ENCODE results near the gene CCRL2.

The CCRL2 gene, protein sequence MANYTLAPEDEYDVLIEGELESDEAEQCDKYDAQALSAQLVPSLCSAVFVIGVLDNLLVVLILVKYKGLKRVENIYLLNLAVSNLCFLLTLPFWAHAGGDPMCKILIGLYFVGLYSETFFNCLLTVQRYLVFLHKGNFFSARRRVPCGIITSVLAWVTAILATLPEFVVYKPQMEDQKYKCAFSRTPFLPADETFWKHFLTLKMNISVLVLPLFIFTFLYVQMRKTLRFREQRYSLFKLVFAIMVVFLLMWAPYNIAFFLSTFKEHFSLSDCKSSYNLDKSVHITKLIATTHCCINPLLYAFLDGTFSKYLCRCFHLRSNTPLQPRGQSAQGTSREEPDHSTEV

GRCh38 chr3:46406788-46407611, at the start of gene CCRL2, which contains the start of gene CCR5AS:
Gene CCRL2, plus strand, starts transcription at chr3:46407259. Its CDS starts 821 bp downstream, at chr3:46408080.
Gene CCR5AS, minus strand, starts transcription at chr3:46407066.
- DNase-seq (ENCODE audit: low spot score) = peak; percentile 36

GRCh38 chr3:46358466-46358865, 48.6 kb upstream of the CCRL2 start:
- no peak for DNase-seq (ENCODE audit: low spot score)

DNA sequence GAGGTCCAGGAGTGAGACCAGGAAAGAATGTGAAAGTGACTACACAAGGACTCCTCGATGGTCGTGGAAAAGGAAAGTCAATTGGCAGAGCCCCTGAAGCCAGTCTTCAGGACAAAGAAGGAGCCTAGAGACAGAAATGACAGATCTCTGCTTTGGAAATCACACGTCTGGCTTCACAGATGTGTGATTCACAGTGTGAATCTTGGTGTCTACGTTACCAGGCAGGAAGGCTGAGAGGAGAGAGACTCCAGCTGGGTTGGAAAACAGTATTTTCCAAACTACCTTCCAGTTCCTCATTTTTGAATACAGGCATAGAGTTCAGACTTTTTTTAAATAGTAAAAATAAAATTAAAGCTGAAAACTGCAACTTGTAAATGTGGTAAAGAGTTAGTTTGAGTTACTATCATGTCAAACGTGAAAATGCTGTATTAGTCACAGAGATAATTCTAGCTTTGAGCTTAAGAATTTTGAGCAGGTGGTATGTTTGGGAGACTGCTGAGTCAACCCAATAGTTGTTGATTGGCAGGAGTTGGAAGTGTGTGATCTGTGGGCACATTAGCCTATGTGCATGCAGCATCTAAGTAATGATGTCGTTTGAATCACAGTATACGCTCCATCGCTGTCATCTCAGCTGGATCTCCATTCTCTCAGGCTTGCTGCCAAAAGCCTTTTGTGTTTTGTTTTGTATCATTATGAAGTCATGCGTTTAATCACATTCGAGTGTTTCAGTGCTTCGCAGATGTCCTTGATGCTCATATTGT, 47.1 kb upstream of the CCRL2 start:
- DNase-seq (ENCODE audit: low spot score) = peak; percentile 81

DNA sequence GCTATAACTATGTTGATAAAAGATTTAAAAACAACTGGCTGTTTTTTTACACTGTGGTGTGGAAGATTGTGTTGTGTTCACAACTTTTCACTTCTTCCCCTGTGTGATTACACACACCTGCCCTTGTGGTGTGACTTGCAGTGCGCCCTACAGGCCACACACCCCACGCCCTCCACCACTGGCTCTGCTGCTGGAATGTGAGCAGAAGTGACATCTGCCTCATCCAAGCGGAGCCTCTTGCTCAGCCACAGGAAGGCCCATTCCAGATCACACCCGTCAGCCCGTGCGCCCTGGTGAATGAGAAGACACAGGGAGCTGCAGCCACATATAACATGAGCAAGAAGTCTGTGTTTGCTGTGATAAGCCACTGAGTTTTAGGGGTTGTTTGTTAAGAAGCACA, 46.2 kb upstream of the CCRL2 start:
- peak; percentile 17 for DNase-seq (ENCODE audit: low spot score)

DNA sequence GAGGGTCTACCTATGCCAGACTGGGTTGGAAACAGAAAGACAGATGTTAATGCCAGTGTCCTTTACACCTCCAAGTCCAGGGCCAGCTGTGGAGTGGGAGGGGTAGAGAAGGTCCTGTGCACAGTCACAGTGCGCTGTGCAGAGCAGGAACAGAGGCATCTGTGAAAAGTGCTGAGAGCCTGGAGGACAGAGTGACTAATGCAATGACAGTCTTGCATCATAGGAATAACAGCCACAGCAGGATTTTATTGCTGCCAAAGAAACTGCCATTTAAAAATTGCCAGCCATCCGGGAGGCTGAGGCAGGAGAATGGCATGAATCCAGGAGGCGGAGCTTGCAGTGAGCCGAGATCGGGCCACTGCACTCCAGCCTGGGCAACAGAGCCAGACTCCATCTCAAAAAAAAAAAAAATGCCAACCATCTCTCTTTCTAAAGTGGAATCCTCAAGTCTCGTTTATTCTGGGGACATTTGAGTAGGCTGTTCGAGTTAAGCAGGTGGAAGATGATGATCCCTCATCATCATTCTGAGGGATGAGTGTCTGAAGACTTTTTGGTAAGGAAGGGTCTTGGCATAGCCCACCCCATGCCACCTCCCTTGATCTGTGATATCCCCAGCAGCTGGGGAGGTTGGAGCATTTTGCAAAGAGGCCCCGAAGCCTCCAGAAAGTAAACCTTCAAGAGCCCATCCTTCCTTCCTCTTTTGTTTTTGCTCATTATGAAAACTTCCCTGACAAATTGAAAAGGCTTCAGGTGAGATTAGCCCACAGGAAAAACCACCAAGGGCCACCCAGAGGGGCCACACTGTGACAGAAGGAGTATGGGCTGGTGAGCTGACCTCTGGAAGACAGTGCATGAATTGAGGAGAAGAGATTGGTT, 45.4 kb upstream of the CCRL2 start:
- DNase-seq (ENCODE audit: low spot score) = peak; percentile 69

- DNase-seq (ENCODE audit: low spot score) = no peak
Measured at GRCh38 chr3:46365041-46365440, 42.0 kb upstream of the CCRL2 start.

- DNase-seq (ENCODE audit: low spot score) = no peak
Measured at GRCh38 chr3:46365737-46366524, 41.1 kb upstream of the CCRL2 start.

GRCh38 chr3:46367811-46368210, 39.2 kb upstream of the CCRL2 start:
- DNase-seq (ENCODE audit: low spot score) = no peak

GRCh38 chr3:46368569-46368968, 38.5 kb upstream of the CCRL2 start:
- peak; percentile 20 for DNase-seq (ENCODE audit: low spot score)

DNA sequence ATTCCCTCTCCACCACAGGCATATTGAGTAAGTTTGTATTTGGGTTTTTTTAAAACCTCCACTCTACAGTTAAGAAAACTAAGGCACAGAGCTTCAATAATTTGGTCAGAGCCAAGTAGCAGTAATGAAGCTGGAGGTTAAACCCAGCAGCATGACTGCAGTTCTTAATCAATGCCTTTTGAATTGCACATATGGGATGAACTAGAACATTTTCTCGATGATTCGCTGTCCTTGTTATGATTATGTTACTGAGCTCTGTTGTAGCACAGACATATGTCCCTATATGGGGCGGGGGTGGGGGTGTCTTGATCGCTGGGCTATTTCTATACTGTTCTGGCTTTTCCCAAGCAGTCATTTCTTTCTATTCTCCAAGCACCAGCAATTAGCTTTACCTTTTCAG, 37.9 kb upstream of the CCRL2 start:
- no peak for DNase-seq (ENCODE audit: low spot score)

GRCh38 chr3:46369675-46370132, 37.4 kb upstream of the CCRL2 start:
- DNase-seq (ENCODE audit: low spot score) = no peak

- DNase-seq (ENCODE audit: low spot score) = no peak
Measured at GRCh38 chr3:46370839-46371518, 36.1 kb upstream of the CCRL2 start, which contains the start of gene CCR5. Gene CCR5, plus strand, starts transcription at chr3:46370946. Its CDS starts 1,957 bp downstream, at chr3:46372903.

GRCh38 chr3:46371519-46372340, 35.3 kb upstream of the CCRL2 start:
- no peak for DNase-seq (ENCODE audit: low spot score)

DNA sequence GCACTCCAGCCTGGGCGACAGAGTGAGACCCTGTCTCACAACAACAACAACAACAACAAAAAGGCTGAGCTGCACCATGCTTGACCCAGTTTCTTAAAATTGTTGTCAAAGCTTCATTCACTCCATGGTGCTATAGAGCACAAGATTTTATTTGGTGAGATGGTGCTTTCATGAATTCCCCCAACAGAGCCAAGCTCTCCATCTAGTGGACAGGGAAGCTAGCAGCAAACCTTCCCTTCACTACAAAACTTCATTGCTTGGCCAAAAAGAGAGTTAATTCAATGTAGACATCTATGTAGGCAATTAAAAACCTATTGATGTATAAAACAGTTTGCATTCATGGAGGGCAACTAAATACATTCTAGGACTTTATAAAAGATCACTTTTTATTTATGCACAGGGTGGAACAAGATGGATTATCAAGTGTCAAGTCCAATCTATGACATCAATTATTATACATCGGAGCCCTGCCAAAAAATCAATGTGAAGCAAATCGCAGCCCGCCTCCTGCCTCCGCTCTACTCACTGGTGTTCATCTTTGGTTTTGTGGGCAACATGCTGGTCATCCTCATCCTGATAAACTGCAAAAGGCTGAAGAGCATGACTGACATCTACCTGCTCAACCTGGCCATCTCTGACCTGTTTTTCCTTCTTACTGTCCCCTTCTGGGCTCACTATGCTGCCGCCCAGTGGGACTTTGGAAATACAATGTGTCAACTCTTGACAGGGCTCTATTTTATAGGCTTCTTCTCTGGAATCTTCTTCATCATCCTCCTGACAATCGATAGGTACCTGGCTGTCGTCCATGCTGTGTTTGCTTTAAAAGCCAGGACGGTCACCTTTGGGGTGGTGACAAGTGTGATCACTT, 34.3 kb upstream of the CCRL2 start:
- peak; percentile 27 for DNase-seq (ENCODE audit: low spot score)

DNA sequence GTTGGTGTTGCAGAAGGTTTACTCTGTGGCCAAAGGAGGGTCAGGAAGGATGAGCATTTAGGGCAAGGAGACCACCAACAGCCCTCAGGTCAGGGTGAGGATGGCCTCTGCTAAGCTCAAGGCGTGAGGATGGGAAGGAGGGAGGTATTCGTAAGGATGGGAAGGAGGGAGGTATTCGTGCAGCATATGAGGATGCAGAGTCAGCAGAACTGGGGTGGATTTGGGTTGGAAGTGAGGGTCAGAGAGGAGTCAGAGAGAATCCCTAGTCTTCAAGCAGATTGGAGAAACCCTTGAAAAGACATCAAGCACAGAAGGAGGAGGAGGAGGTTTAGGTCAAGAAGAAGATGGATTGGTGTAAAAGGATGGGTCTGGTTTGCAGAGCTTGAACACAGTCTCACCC, 32.3 kb upstream of the CCRL2 start:
- no peak for DNase-seq (ENCODE audit: low spot score)

DNA sequence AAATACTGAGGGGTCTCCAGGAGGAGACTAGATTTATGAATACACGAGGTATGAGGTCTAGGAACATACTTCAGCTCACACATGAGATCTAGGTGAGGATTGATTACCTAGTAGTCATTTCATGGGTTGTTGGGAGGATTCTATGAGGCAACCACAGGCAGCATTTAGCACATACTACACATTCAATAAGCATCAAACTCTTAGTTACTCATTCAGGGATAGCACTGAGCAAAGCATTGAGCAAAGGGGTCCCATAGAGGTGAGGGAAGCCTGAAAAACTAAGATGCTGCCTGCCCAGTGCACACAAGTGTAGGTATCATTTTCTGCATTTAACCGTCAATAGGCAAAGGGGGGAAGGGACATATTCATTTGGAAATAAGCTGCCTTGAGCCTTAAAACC, 31.8 kb upstream of the CCRL2 start:
- no peak for DNase-seq (ENCODE audit: low spot score)

DNA sequence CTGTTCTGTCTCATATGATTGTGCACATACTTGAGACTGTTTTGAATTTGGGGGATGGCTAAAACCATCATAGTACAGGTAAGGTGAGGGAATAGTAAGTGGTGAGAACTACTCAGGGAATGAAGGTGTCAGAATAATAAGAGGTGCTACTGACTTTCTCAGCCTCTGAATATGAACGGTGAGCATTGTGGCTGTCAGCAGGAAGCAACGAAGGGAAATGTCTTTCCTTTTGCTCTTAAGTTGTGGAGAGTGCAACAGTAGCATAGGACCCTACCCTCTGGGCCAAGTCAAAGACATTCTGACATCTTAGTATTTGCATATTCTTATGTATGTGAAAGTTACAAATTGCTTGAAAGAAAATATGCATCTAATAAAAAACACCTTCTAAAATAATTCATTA, 31.2 kb upstream of the CCRL2 start:
- DNase-seq (ENCODE audit: low spot score) = no peak

- peak; percentile 63 for DNase-seq (ENCODE audit: low spot score)
Measured at GRCh38 chr3:46378426-46378942, 28.6 kb upstream of the CCRL2 start.
